Left lung (tissue), 10 donors: ENCODE measurements around the gene NR2C1. TPM values are rescaled to one million over a fixed set of nuclear protein-coding genes. Genes with fewer than 3 reads are reported as not detected.

Source experiments
- ATAC-seq: fragments of 200-7000 bp; cut with Tn5 transposase; one replicate; pipeline ENCODE4 v1.9.1; 2020; ENCODE audit warnings: moderate library complexity
- DNase-seq, 4 donors: peaks; one replicate each; pipeline ENCODE4 v3.0.0-alpha.2; 2013 to 2020
- H3K27ac ChIP-seq, 2 donors: fragments of 200-600 bp; sonication (generic) in 1 of 2; one replicate each; pipeline versions ENCODE4 v1.5.0 to v1.8.0; 2020 to 2021
- H3K27me3 ChIP-seq, 2 donors: fragments of 200-600 bp; sonication (generic) in 1 of 2; one replicate each; pipeline versions ENCODE4 v1.5.0 to v1.8.0; 2020 to 2021
- H3K36me3 ChIP-seq, 2 donors: fragments of 200-600 bp; sonication (generic) in 1 of 2; one replicate each; pipeline versions ENCODE4 v1.5.0 to v1.8.0; 2020 to 2021
- H3K4me1 ChIP-seq, 2 donors: fragments of 200-600 bp; one replicate each; pipeline ENCODE4 v1.8.0; 2021
- H3K4me3 ChIP-seq, 2 donors: fragments of 200-600 bp; sonication (generic) in 1 of 2; one replicate each; pipeline versions ENCODE4 v1.5.0 to v1.8.0; 2020 to 2021; ENCODE audit warnings: mild to moderate bottlenecking in 1 of 2
- H3K9me3 ChIP-seq, 2 donors: fragments of 200-600 bp; sonication (generic) in 1 of 2; one replicate each; pipeline versions ENCODE4 v1.5.0 to v1.8.0; 2020 to 2021
- intact Hi-C, 2 donors: fragments of 100-400 bp; cut with DNase I; formaldehyde crosslinking; loops; one replicate each; pipeline versions ENCODE4 v1.11.2 to v1.14.2; 2022
- polyA plus RNA-seq, 6 donors: library from polyadenylated mRNA; unstranded; fragments of 120-200 nt; gene quantifications; one replicate each; pipeline ENCODE4 v1.2.1, GENCODE V29; 2013; ENCODE audit not compliant: insufficient read length in 6 of 6
- total RNA-seq, 2 donors: library from RNA; stranded (reverse); fragmentation: NEBNext Ultra II Directional; extraction: Animal tissue kit (Norgen Biotek cat#: 25700); gene quantifications; one replicate each; pipeline ENCODE4 v1.2.1, GENCODE V29; 2021
- TF ChIP-seq, protein P1 (sequence below), 2 donors: fragments of 200-600 bp; sonication (generic) in 1 of 2; IDR thresholded peaks; one replicate each; pipeline versions ENCODE4 v1.5.0 to v1.8.0; 2021; ENCODE audit warnings: antibody characterized with exemption in 2 of 2
- donor health status: DM: no; HTN: yes; CAD: no.
- donor health status: DM: no; HTN: no; CAD: no.

Gene NR2C1
- total and polyA plus RNA-seq, 8 donors = 28.8 to 100.0 (median 75.3) TPM

- intact Hi-C loops = loop anchor here in 1 of 2 donors (10.0 kb wide), 1 partner anchor 218 kb away; no protein-coding TSS in a partner anchor
- Histone ChIP-seq H3K36me3 (peaks cover 0 to 11% of the 10 kb centered on the region in 2 donors), H3K4me3 (no peak overlapping the region), H3K27me3 (no peaks in the 10 kb centered on the region), H3K9me3 (no peaks in the 10 kb centered on the region), H3K27ac (no peak overlapping the region), H3K4me1 (peaks cover 11 to 18% of the 10 kb centered on the region in 2 donors)
- no peak for DNase-seq
- TF ChIP-seq, protein P1, sequence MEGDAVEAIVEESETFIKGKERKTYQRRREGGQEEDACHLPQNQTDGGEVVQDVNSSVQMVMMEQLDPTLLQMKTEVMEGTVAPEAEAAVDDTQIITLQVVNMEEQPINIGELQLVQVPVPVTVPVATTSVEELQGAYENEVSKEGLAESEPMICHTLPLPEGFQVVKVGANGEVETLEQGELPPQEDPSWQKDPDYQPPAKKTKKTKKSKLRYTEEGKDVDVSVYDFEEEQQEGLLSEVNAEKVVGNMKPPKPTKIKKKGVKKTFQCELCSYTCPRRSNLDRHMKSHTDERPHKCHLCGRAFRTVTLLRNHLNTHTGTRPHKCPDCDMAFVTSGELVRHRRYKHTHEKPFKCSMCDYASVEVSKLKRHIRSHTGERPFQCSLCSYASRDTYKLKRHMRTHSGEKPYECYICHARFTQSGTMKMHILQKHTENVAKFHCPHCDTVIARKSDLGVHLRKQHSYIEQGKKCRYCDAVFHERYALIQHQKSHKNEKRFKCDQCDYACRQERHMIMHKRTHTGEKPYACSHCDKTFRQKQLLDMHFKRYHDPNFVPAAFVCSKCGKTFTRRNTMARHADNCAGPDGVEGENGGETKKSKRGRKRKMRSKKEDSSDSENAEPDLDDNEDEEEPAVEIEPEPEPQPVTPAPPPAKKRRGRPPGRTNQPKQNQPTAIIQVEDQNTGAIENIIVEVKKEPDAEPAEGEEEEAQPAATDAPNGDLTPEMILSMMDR (IDR thresholded peaks at IDR 0.05) = no peak
- peak; percentile 22 for ATAC-seq
Observed at GRCh38 chr12:95116773-95117172, 43.4 kb upstream of the NR2C1 start.

- DNase-seq (no peak), ATAC-seq (no peak)
- TF ChIP-seq, protein P1 (IDR thresholded peaks at IDR 0.05) = no peak
- intact Hi-C loops = loop anchor here in 1 of 2 donors (10.0 kb wide), 1 partner anchor 218 kb away; no protein-coding TSS in a partner anchor
- H3K27me3 ChIP-seq = no peaks in the 10 kb centered on the region
- no peaks in the 10 kb centered on the region for H3K9me3 ChIP-seq
- peaks cover 11 to 18% of the 10 kb centered on the region in 2 donors for H3K4me1 ChIP-seq
- no peak overlapping the region for H3K27ac ChIP-seq
- H3K4me3 ChIP-seq = no peak overlapping the region
- H3K36me3 ChIP-seq = peaks cover 0 to 11% of the 10 kb centered on the region in 2 donors
Observed at GRCh38 chr12:95116341-95116740, 42.9 kb upstream of the NR2C1 start.

DNA sequence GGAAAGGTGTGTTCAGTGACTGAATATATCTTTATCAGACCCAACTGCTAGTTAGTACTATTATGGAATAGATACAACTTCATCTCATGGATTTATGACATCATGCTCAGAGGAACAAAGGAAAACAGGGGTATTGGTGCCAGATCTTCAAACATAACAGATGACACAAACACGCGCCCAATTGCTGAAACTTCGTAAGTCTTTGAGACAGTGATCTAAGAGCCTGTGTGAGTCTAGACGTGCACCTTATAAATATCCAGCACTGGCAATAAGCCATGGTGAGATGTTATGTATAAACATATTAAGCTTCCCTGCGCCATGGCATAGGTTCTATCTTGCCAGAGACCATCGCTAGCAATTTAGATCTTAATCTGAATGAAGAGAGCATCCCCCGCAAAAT is 42.2 kb upstream of the NR2C1 start:
- DNase-seq (no peak), ATAC-seq (no peak)
- Histone ChIP-seq H3K27me3 (no peaks in the 10 kb centered on the region), H3K4me1 (peaks cover 11 to 18% of the 10 kb centered on the region in 2 donors), H3K4me3 (no peak overlapping the region), H3K27ac (no peak overlapping the region), H3K36me3 (peaks cover 0 to 11% of the 10 kb centered on the region in 2 donors), H3K9me3 (no peaks in the 10 kb centered on the region)
- TF ChIP-seq, protein P1 (IDR thresholded peaks at IDR 0.05) = no peak
- intact Hi-C loops = loop anchor here in 1 of 2 donors (10.0 kb wide), 1 partner anchor 219 kb away; no protein-coding TSS in a partner anchor

GRCh38 chr12:95114766-95115405 is 41.5 kb upstream of the NR2C1 start:
- intact Hi-C loops = loop anchor here in 1 of 2 donors (10.0 kb wide), 1 partner anchor 220 kb away; no protein-coding TSS in a partner anchor
- peaks cover 11 to 18% of the 10 kb centered on the region in 2 donors for H3K4me1 ChIP-seq
- ATAC-seq (no peak), DNase-seq (no peak)
- no peaks in the 10 kb centered on the region for H3K27me3 ChIP-seq
- no peaks in the 10 kb centered on the region for H3K9me3 ChIP-seq
- TF ChIP-seq, protein P1 (IDR thresholded peaks at IDR 0.05) = no peak
- no peak overlapping the region for H3K27ac ChIP-seq
- H3K4me3 ChIP-seq = no peak overlapping the region
- peaks cover 0 to 11% of the 10 kb centered on the region in 2 donors for H3K36me3 ChIP-seq

- H3K4me1 ChIP-seq = peaks cover 0 to 6% of the 10 kb centered on the region in 2 donors
- no peak overlapping the region for H3K4me3 ChIP-seq
- H3K9me3 ChIP-seq = no peaks in the 10 kb centered on the region
- intact Hi-C loops = no loop called here
- H3K27ac ChIP-seq = no peak overlapping the region
- ATAC-seq (no peak), DNase-seq (no peak)
- H3K27me3 ChIP-seq = no peaks in the 10 kb centered on the region
- H3K36me3 ChIP-seq = peaks cover 0 to 6% of the 10 kb centered on the region in 2 donors
- TF ChIP-seq, protein P1 (IDR thresholded peaks at IDR 0.05) = no peak
Observed at GRCh38 chr12:95107362-95107761, 33.9 kb upstream of the NR2C1 start.
